ENCODE results near the gene NOX3. TPM values are rescaled to one million over a fixed set of nuclear protein-coding genes. Genes with fewer than 3 reads are reported as not detected.

Gene NOX3
- total and polyA plus RNA-seq, 2 donors (not counting 3 experiments of a cell fraction or from before 2014, with no cell fraction given), result not detected

GRCh38 chr6:155493026-155493693 lies 37.5 kb upstream of the NOX3 start:
- ChIA-PET POLR2A (no interaction called here), CTCF (interaction anchor here (0.5 to 3.3 kb wide), 5 partner anchors 15 to 711 kb away, joined by 3 to 17 read pairs (median 3); no protein-coding TSS in a partner anchor)
- H3K9me3 ChIP-seq (replicated peaks; ENCODE audit: control insufficient read depth, insufficient read depth, low read length), result no peaks in the 10 kb centered on the region
- peak overlapping the region; percentile 60 for H3K4me2 ChIP-seq (ENCODE audit: insufficient read depth, low read length)
- peak overlapping the region; percentile 61 for H3K9ac ChIP-seq (replicated peaks; ENCODE audit: extremely low read depth, insufficient read depth, low read length)
- H4K20me1 ChIP-seq (replicated peaks; ENCODE audit: control insufficient read depth, extremely low read depth, insufficient read depth, low read length), result no peaks in the 10 kb centered on the region
- no peaks in the 10 kb centered on the region for H3K79me2 ChIP-seq (ENCODE audit: control insufficient read depth, insufficient read depth, low read length)
- H2AFZ ChIP-seq (ENCODE audit: low read depth, low read length), result peak overlapping the region; percentile 77
- H3K4me1 ChIP-seq (ENCODE audit: control insufficient read depth, extremely low read depth, insufficient read depth, low read length), result peaks cover 26% of the 10 kb centered on the region
- intact Hi-C loops (cut with micrococcal nuclease) (loop anchor here (1.0 to 10.0 kb wide), 4 partner anchors 36 to 308 kb away; partner anchors contain the start of gene TFB1M), dilution Hi-C loops (cut with MboI; ENCODE audit: extremely low pct_ligation_motif_present, low sequenced_read_pairs) (no loop called here)
- H3K9me1 ChIP-seq (replicated peaks; ENCODE audit: control insufficient read depth, extremely low read depth, insufficient read depth, low read length), result no peaks in the 10 kb centered on the region
- no peak for DNase-seq (ENCODE audit: low read depth, low spot score)
- TF ChIP-seq, protein P1, sequence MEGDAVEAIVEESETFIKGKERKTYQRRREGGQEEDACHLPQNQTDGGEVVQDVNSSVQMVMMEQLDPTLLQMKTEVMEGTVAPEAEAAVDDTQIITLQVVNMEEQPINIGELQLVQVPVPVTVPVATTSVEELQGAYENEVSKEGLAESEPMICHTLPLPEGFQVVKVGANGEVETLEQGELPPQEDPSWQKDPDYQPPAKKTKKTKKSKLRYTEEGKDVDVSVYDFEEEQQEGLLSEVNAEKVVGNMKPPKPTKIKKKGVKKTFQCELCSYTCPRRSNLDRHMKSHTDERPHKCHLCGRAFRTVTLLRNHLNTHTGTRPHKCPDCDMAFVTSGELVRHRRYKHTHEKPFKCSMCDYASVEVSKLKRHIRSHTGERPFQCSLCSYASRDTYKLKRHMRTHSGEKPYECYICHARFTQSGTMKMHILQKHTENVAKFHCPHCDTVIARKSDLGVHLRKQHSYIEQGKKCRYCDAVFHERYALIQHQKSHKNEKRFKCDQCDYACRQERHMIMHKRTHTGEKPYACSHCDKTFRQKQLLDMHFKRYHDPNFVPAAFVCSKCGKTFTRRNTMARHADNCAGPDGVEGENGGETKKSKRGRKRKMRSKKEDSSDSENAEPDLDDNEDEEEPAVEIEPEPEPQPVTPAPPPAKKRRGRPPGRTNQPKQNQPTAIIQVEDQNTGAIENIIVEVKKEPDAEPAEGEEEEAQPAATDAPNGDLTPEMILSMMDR (IDR thresholded peaks at IDR 0.05; ENCODE audit: extremely low read depth in 1 of 2, insufficient read depth in 1 of 2, low read depth in 1 of 2, low read length in 2 of 2), result no peak
- TF ChIP-seq POLR2A (IDR thresholded peaks at IDR 0.05; ENCODE audit: low read depth, low read length) (no peak), FOS (IDR thresholded peaks at IDR 0.05; ENCODE audit: borderline replicate concordance, insufficient read depth, low read length) (no peak), JUN (IDR thresholded peaks at IDR 0.05; ENCODE audit: borderline replicate concordance, insufficient read depth, insufficient read length, low read depth) (no peak), GATA2 (IDR thresholded peaks at IDR 0.05; ENCODE audit: insufficient read depth, insufficient read length, low read depth, low read length) (no peak), MYC (IDR thresholded peaks at IDR 0.05; ENCODE audit: low read depth, low read length) (no peak), POLR2AphosphoS5 (IDR thresholded peaks at IDR 0.05; ENCODE audit: insufficient read depth, low read depth, low read length) (no peak)
- TF ChIP-seq, protein P2, sequence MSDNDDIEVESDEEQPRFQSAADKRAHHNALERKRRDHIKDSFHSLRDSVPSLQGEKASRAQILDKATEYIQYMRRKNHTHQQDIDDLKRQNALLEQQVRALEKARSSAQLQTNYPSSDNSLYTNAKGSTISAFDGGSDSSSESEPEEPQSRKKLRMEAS (IDR thresholded peaks at IDR 0.05; ENCODE audit: insufficient read depth, insufficient read length), result no peak
- no peak for FAIRE-seq
- H3K36me3 ChIP-seq (ENCODE audit: control insufficient read depth in 2 of 2, extremely low read depth in 1 of 2, insufficient read depth in 2 of 2, low read length in 2 of 2), result no peaks in the 10 kb centered on the region
- no peak overlapping the region for H3K4me3 ChIP-seq (replicated peaks in 1 of 3; ENCODE audit: insufficient read depth in 1 of 3, low read depth in 1 of 3, low read length in 3 of 3)
- H3K27ac ChIP-seq (ENCODE audit: insufficient read depth, low read depth, low read length), result peak overlapping the region; percentile 96
- BruUV-seq (replicated peaks), result TSS peak; percentile 97
- H3K27me3 ChIP-seq (ENCODE audit: control insufficient read depth in 2 of 2, insufficient read depth in 2 of 2, low read length in 2 of 2), result no peaks in the 10 kb centered on the region

Data from endothelial cell of umbilical vein (primary cell).